H9 (cell line): ENCODE results near the gene FAM174B. TPM values are rescaled to one million over a fixed set of nuclear protein-coding genes. Genes with fewer than 3 reads are reported as not detected.

Experiments
- DNase-seq: peaks from one replicate; pipeline ENCODE4 v3.0.0-alpha.2; 2017
- H2AFZ ChIP-seq: one replicate; pipeline ENCODE4 v1.6.1; 2013; ENCODE audit warnings: mild to moderate bottlenecking, low read length, control low read depth, moderate library complexity
- H2AK5ac ChIP-seq: 2 replicates; pipeline ENCODE4 v1.6.1; 2013; ENCODE audit warnings: low read length, control low read depth, mixed read lengths; ENCODE audit not compliant: insufficient read length
- H2BK120ac ChIP-seq: one replicate; pipeline ENCODE4 v1.6.1; 2013; ENCODE audit warnings: low read depth, mild to moderate bottlenecking, low read length, control low read depth, inconsistent platforms; ENCODE audit not compliant: poor library complexity, severe bottlenecking
- H2BK12ac ChIP-seq: 2 replicates; pipeline ENCODE4 v1.6.1; 2013; ENCODE audit warnings: low read length, control low read depth, mixed read lengths, low read depth; ENCODE audit not compliant: insufficient read length
- H2BK15ac ChIP-seq: 2 replicates; pipeline ENCODE4 v1.6.1; 2013; ENCODE audit warnings: low read depth, low read length, control low read depth
- H2BK20ac ChIP-seq: one replicate; pipeline ENCODE4 v1.6.1; 2013; ENCODE audit warnings: low read depth, mild to moderate bottlenecking, low read length, control low read depth, inconsistent platforms; ENCODE audit not compliant: poor library complexity, severe bottlenecking
- H2BK5ac ChIP-seq: 2 replicates; pipeline ENCODE4 v1.6.1; 2013; ENCODE audit warnings: low read length, control low read depth, mixed read lengths; ENCODE audit not compliant: insufficient read length
- H3K14ac ChIP-seq: 2 replicates; pipeline ENCODE4 v1.6.1; 2013; ENCODE audit warnings: low read length, control low read depth; ENCODE audit not compliant: insufficient read depth
- H3K18ac ChIP-seq: 2 replicates; pipeline ENCODE4 v1.6.1; 2013; ENCODE audit warnings: low read depth, mild to moderate bottlenecking, mixed read lengths, low read length, control low read depth; ENCODE audit not compliant: insufficient read length
- H3K23ac ChIP-seq: 2 replicates; pipeline ENCODE4 v1.6.1; 2013; ENCODE audit warnings: low read length, control low read depth, mixed read lengths, low read depth; ENCODE audit not compliant: insufficient read length
- H3K23me2 ChIP-seq: 2 replicates; pipeline ENCODE4 v1.6.1; 2013; ENCODE audit warnings: low read depth, mild to moderate bottlenecking, mixed read lengths, low read length, control low read depth; ENCODE audit not compliant: insufficient read length, poor library complexity, severe bottlenecking
- H3K27ac ChIP-seq: 2 replicates; pipeline ENCODE4 v1.5.1; 2013; ENCODE audit warnings: low read length, control low read depth, mixed read lengths, low read depth; ENCODE audit not compliant: insufficient read length
- H3K27me3 ChIP-seq: 2 replicates; pipeline ENCODE4 v1.6.1; 2013; ENCODE audit warnings: low read length, control low read depth, inconsistent platforms; ENCODE audit not compliant: insufficient read depth
- H3K4ac ChIP-seq: 2 replicates; pipeline ENCODE4 v1.6.1; 2013; ENCODE audit warnings: low read depth, mild to moderate bottlenecking, control low read depth, inconsistent platforms, low read length, moderate library complexity
- H3K4me1 ChIP-seq: 2 replicates; pipeline ENCODE4 v1.6.1; 2013; ENCODE audit warnings: low read length, control low read depth, inconsistent platforms; ENCODE audit not compliant: insufficient read depth
- H3K4me2 ChIP-seq: 2 replicates; pipeline ENCODE4 v1.6.1; 2013; ENCODE audit warnings: low read length, control low read depth, mixed read lengths; ENCODE audit not compliant: insufficient read length, insufficient read depth
- H3K56ac ChIP-seq: 2 replicates; pipeline ENCODE4 v1.6.1; 2013; ENCODE audit warnings: low read depth, mild to moderate bottlenecking, mixed read lengths, low read length, control low read depth; ENCODE audit not compliant: insufficient read length
- H3K79me1 ChIP-seq: 2 replicates; pipeline ENCODE4 v1.6.1; 2013; ENCODE audit warnings: low read depth, mild to moderate bottlenecking, moderate library complexity, low read length, control low read depth, inconsistent platforms; ENCODE audit not compliant: insufficient read depth, poor library complexity, severe bottlenecking
- H3K79me2 ChIP-seq: 2 replicates; pipeline ENCODE4 v1.6.1; 2013; ENCODE audit warnings: low read length, control low read depth, inconsistent platforms; ENCODE audit not compliant: insufficient read depth
- H3K9ac ChIP-seq: 2 replicates; pipeline ENCODE4 v1.6.1; 2013; ENCODE audit warnings: low read length, control low read depth, mixed read lengths; ENCODE audit not compliant: insufficient read length; ENCODE audit errors: extremely low read depth
- H3K9me3 ChIP-seq: one replicate; pipeline ENCODE4 v1.6.1; 2013; ENCODE audit warnings: low read depth, low read length, inconsistent platforms; ENCODE audit not compliant: control insufficient read depth
- H3T11ph ChIP-seq: one replicate; pipeline ENCODE4 v1.6.1; 2013; ENCODE audit warnings: mild to moderate bottlenecking, low read length, control low read depth, inconsistent platforms
- H4K20me1 ChIP-seq: one replicate; pipeline ENCODE4 v1.6.1; 2013; ENCODE audit not compliant: control insufficient read depth, insufficient read length, insufficient read depth
- H4K5ac ChIP-seq: 2 replicates; pipeline ENCODE4 v1.6.1; 2013; ENCODE audit warnings: low read depth, mild to moderate bottlenecking, mixed read lengths, low read length, control low read depth; ENCODE audit not compliant: insufficient read length
- H4K8ac ChIP-seq: replicated peaks from 2 replicates; pipeline ENCODE4 v1.6.1; 2013; ENCODE audit warnings: low read length, control low read depth, mixed read lengths, low read depth; ENCODE audit not compliant: insufficient read length
- H4K91ac ChIP-seq: 2 replicates; pipeline ENCODE4 v1.6.1; 2013; ENCODE audit warnings: low read depth, mild to moderate bottlenecking, moderate library complexity, mixed read lengths, low read length, control low read depth; ENCODE audit not compliant: insufficient read length
- H3K27ac Mint-ChIP-seq, 3 experiments: 2 replicates in 2 of 3; 3 replicates in 1 of 3; pipeline ENCODE4 v1.8.0; 2020 to 2021; ENCODE audit warnings: mixed read lengths in 3 of 3, mild to moderate bottlenecking in 1 of 3, moderate library complexity in 1 of 3
- H3K27me3 Mint-ChIP-seq: 2 replicates; pipeline ENCODE4 v1.8.0; 2021; ENCODE audit warnings: low read depth, mild to moderate bottlenecking, moderate library complexity, mixed read lengths
- H3K36me3 Mint-ChIP-seq, 3 experiments: 2 replicates in 2 of 3; 3 replicates in 1 of 3; pipeline ENCODE4 v1.8.0; 2020 to 2021; ENCODE audit warnings: low read depth in 3 of 3, mixed read lengths in 3 of 3; ENCODE audit not compliant: insufficient read depth in 1 of 3
- H3K4me1 Mint-ChIP-seq, 2 experiments: 2 replicates each; pipeline ENCODE4 v1.8.0; 2020; ENCODE audit warnings: mixed read lengths in 2 of 2
- H3K4me3 Mint-ChIP-seq, 2 experiments: 2 replicates in 1 of 2; 3 replicates in 1 of 2; pipeline ENCODE4 v1.8.0; 2020 to 2021; ENCODE audit warnings: mild to moderate bottlenecking in 2 of 2, mixed read lengths in 2 of 2, moderate library complexity in 1 of 2
- H3K9me3 Mint-ChIP-seq, 2 experiments: 2 replicates in 1 of 2; 3 replicates in 1 of 2; pipeline ENCODE4 v1.8.0; 2020; ENCODE audit warnings: mild to moderate bottlenecking in 2 of 2, mixed read lengths in 2 of 2, moderate library complexity in 1 of 2
- WGBS: extraction: QIAGEN DNeasy Blood & Tissue Kit; methylation state at CpG from one replicate; pipeline ENCODE4 v1.1.7; 2013; ENCODE audit warnings: missing lambda C conversion rate, low lambda C conversion rate, mixed read lengths; ENCODE audit not compliant: insufficient read length; ENCODE audit errors: extremely low coverage; 5-methylcytosine and 5-hydroxymethylcytosine counted together
- total RNA-seq: library from RNA; stranded (reverse); gene quantifications from 2 replicates; pipeline ENCODE4 v1.2.1, GENCODE V29; 2021
- TF ChIP-seq, protein P1 (sequence below): fragments of 200-600 bp; sonication (generic); conservative IDR thresholded peaks from 3 replicates; pipeline ENCODE4 v1.8.0; 2021; ENCODE audit warnings: antibody characterized with exemption, mild to moderate bottlenecking

The FAM174B gene
- total RNA-seq, 1 experiment from 2014 or later, result 38.0 TPM

- Histone ChIP-seq H3T11ph (no peak overlapping the region), H4K20me1 (no peaks in the 10 kb centered on the region), H3K18ac (no peak overlapping the region), H3K27ac (no peak overlapping the region), H2BK20ac (no peak overlapping the region), H2BK120ac (no peak overlapping the region), H3K23ac (no peak overlapping the region), H3K4ac (no peak overlapping the region), H2BK12ac (no peak overlapping the region), H3K9me3 (no peaks in the 10 kb centered on the region), H2BK15ac (no peak overlapping the region), H3K23me2 (no peaks in the 10 kb centered on the region), H3K4me1 (no peaks in the 10 kb centered on the region; the same call in 1 of the 2 replicates), H4K5ac (no peak overlapping the region), H3K27me3 (no peaks in the 10 kb centered on the region; the same call in 1 of the 2 replicates), H3K79me2 (no peaks in the 10 kb centered on the region; the same call in 1 of the 2 replicates), H3K4me2 (no peak overlapping the region), H2BK5ac (no peak overlapping the region), H4K91ac (no peak overlapping the region), H3K56ac (no peak overlapping the region), H2AFZ (no peak overlapping the region), H3K79me1 (no peaks in the 10 kb centered on the region), H3K14ac (no peak overlapping the region), H3K9ac (no peak overlapping the region), H4K8ac (no peak overlapping the region), H2AK5ac (no peak overlapping the region)
- WGBS, result no CpG with 5 or more reads among the region's 5 CpGs
- H3K27ac Mint-ChIP-seq, result no peak overlapping the region
- no peak for DNase-seq
- peaks cover 0 to 22% (median 12%) of the 10 kb centered on the region in 3 experiments; a peak in 5 of 7 replicates for H3K36me3 Mint-ChIP-seq
- H3K27me3 Mint-ChIP-seq, result peaks cover 19% of the 10 kb centered on the region
- no peak overlapping the region for H3K4me3 Mint-ChIP-seq
- H3K4me1 Mint-ChIP-seq, result peaks cover 28 to 29% of the 10 kb centered on the region in 2 experiments
- TF ChIP-seq, protein P1, sequence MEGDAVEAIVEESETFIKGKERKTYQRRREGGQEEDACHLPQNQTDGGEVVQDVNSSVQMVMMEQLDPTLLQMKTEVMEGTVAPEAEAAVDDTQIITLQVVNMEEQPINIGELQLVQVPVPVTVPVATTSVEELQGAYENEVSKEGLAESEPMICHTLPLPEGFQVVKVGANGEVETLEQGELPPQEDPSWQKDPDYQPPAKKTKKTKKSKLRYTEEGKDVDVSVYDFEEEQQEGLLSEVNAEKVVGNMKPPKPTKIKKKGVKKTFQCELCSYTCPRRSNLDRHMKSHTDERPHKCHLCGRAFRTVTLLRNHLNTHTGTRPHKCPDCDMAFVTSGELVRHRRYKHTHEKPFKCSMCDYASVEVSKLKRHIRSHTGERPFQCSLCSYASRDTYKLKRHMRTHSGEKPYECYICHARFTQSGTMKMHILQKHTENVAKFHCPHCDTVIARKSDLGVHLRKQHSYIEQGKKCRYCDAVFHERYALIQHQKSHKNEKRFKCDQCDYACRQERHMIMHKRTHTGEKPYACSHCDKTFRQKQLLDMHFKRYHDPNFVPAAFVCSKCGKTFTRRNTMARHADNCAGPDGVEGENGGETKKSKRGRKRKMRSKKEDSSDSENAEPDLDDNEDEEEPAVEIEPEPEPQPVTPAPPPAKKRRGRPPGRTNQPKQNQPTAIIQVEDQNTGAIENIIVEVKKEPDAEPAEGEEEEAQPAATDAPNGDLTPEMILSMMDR, result no peak
- peaks cover 2 to 5% of the 10 kb centered on the region in 2 experiments; a peak in 3 of 5 replicates for H3K9me3 Mint-ChIP-seq
Observed at GRCh38 chr15:92657486-92657885, 1.9 kb upstream of the FAM174B start.
